Prostate gland (tissue), 2 donors: Measurements from ENCODE around the gene ANXA2.

Experiments
- POLR2A ChIP-seq: fragments of 450-650 bp; IDR thresholded peaks from one replicate; pipeline ENCODE4 v1.6.1; 2016; ENCODE audit warnings: antibody characterized with exemption, mild to moderate bottlenecking
- TF ChIP-seq, protein P1 (sequence below), 4 experiments: fragments of 200-600 bp in 2 of 4; fragments of 450-650 bp in 2 of 4; sonication (generic) in 2 of 4; IDR thresholded peaks; 1 replicate in 3 of 4; 2 replicates in 1 of 4; pipeline ENCODE4 v1.5.1; 2016 to 2019; ENCODE audit warnings: antibody characterized with exemption in 4 of 4, mild to moderate bottlenecking in 2 of 4, moderate library complexity in 2 of 4

DNA sequence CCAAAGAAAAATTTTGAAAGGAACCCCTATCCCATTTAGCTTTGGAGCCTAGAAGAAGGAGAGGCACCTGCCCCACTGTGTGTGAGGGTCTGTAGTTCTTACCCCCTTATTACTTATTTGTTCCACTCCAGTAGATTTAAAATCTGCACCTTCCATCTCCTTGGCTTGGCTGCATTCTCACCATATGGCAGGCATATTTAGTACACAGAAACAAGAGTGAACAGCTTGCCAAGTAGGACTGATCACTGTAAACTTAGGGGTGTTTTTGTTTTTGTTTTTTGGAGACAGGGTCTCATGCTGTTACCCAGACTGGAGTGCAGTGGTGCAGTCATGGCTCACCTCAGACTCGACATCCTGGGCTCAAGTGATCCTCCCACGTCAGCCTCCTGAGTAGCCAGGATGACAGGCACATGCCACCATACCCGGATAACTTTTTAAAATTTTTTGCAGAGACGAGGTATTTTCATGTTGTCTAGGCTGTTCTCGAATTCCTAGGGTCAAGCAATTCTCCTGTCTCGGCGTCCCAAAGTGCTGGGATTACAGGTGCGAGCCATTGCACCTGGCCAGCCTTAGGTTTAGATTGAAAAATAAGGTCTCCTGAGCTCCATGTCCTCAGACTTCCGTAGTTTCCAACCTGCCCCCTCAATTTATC is 14.1 kb upstream of the ANXA2 start:
- TF ChIP-seq, protein P1, sequence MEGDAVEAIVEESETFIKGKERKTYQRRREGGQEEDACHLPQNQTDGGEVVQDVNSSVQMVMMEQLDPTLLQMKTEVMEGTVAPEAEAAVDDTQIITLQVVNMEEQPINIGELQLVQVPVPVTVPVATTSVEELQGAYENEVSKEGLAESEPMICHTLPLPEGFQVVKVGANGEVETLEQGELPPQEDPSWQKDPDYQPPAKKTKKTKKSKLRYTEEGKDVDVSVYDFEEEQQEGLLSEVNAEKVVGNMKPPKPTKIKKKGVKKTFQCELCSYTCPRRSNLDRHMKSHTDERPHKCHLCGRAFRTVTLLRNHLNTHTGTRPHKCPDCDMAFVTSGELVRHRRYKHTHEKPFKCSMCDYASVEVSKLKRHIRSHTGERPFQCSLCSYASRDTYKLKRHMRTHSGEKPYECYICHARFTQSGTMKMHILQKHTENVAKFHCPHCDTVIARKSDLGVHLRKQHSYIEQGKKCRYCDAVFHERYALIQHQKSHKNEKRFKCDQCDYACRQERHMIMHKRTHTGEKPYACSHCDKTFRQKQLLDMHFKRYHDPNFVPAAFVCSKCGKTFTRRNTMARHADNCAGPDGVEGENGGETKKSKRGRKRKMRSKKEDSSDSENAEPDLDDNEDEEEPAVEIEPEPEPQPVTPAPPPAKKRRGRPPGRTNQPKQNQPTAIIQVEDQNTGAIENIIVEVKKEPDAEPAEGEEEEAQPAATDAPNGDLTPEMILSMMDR (IDR thresholded peaks at IDR 0.05): no peak
- no peak for TF ChIP-seq POLR2A
